GOT3 (cell line): ENCODE measurements around the gene AGL.
A peak's percentile ranks its signal among the peaks of the same experiment; 100 is the strongest.
"Not testable (repeated sequence)": the region's sequence is repeated elsewhere in the genome, so short reads cannot be mapped to it uniquely, and the experiment has no call there.

Experiments
- DNase-seq: peaks from one replicate; lab custom pipeline; 2025; ENCODE audit warnings: mixed read lengths; lab: John Stamatoyannopoulos, UW

The AGL gene

DNA sequence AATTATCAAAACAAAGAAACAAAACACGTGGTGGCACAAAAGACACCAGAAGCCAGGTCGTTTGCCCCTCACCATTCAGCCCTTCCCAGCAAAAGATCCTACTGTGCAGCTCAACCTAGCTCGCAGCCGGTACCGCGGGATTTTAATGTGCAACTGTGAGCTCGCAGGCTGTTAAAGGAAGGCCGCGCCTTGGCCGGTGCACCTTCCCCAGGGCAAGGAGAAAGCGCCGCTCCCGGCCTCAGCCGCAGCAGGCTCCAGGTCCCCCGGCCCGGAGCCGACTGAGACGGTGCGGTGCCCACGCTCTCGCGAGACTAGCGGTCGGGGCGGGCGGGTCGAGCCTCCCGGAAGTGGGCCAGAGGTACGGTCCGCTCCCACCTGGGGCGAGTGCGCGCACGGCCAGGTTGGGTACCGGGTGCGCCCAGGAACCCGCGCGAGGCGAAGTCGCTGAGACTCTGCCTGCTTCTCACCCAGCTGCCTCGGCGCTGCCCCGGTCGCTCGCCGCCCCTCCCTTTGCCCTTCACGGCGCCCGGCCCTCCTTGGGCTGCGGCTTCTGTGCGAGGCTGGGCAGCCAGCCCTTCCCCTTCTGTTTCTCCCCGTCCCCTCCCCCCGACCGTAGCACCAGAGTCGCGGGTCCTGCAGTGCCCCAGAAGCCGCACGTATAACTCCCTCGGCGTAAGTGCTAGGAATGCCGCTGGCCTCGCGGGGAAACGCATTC, at the start of gene AGL:
Gene AGL, plus strand, starts transcription at position 618 of the 715 bp plus-strand sequence. CDS start 682 bp downstream, outside the sequence.
- DNase-seq, result peak; percentile 9

GRCh38 chr1:99801584-99801983, 48.6 kb upstream of the AGL start:
- no peak for DNase-seq

DNA sequence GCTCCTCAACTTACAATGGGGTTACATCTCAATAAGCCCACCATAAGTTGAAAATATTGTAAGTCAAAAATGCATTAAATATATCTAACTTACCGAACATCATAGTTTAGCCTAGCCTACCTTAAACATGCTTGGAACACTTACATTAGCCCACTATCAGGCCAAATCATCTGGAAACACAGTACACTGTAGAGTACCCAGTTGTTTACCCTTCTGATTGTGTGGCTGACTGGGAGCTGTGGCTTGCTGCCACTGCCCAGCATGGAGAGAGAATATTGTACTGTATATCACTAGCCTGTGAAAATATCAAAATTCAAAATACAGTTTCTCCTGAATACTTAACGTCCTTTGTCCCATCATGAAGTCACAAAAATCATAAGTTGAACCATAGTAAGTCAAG, 43.3 kb upstream of the AGL start:
- DNase-seq, result no peak

DNA sequence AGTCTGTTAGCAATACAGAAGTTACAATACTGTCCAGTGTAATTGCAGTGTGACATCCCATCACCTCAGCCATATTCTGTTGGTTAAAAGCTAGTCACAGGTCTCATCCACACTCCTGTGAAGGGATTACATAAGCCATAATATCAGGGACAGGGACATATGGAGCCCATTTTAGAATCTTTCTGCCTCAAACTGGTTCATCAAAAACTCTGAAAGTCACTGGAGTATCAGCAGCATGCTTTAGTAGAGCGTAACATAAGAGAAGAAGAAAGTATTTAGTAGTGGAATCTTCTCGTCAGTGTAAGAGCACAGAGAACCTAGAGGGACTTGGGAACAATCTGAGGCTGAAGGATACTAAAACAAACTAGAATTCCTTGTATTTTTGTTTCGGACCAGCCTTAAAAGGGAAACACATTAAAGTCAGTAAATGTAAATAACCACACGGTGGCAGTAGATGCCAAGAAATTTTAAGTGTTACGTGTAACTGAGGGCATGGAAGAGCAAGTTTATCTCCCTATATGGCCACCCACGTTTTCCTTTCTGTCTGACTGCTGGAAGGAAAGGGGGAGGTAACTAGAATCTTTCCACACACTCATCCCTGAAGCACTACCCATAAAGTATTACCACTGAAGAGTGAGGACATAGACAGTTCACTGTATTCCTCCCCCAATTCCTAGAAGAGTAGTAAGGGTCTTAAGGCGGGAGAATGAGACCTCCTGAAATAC, 41.6 kb upstream of the AGL start:
- no peak for DNase-seq

DNA sequence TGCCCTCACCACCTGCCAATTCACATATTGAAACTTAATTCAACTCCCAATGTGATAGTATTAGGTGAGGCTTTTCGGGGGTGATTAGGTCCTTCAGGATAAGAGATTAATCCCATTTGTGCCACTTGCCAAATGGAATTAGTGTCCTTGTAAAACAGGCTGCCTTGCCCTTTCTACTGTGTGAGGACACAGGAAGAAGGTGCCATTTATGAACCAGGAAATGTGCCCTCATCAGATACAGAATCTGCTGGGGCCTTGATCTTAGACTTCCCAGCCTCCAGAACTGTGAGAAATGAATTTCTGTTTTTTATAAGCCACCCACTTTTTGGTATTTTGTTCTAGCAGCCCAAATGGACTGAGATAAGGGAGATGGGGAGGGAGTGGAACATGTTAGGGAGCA, 39.1 kb upstream of the AGL start:
- DNase-seq, result no peak

- no peak for DNase-seq
These were observed 38.4 kb upstream of the AGL start for GRCh38 chr1:99811747-99812146.

- DNase-seq, result no peak
These were observed 35.7 kb upstream of the AGL start for GRCh38 chr1:99814373-99814900.

DNA sequence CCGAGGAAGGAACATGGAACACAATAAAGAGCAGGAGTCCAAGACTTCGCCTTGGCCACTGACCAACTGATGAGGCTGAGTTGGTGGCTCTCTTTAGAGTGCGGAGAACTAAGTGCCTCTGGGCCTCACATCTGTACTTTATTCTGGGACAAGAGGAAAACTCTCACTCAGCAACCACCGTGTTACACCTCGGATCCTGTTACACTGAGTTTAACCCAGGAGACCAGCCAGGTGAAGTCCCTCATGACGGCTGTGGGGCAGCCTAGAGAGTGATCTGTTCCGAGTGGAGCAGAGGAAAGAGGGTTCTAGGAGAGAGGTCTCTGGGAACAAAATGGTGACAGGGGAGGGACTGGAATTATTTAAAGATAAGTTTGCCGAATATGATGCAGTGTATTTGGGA, 33.5 kb upstream of the AGL start:
- no peak for DNase-seq

DNA sequence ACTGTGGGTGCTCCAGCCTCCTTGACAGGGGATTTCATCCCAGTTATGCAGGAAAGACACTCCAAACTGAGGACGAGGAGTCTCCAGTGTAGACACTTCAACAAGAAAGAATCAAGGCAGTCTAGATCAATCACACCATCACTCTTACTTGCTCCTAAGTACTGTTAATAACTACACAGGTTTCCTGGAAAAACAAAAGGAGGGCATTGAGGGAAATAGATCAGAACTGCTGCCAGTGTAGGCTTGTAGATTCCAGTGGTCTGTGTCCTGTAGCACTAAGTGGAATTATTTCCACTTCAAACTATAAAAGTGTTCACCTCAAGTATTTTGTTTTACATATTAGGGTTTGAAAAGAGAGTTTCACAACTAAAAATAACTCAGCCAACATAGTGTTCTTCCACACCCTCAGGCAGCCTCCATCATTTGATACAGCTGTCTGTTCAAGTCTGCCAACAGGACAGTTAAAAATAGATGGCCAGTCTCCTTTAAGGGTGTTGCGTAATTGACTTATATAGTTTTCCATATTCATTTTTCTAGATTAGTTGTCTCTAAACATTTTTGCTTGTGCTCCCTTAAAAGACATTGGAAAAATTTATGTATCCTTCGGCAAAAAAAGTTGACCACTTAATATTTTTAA, 32.0 kb upstream of the AGL start:
- no peak for DNase-seq

DNA sequence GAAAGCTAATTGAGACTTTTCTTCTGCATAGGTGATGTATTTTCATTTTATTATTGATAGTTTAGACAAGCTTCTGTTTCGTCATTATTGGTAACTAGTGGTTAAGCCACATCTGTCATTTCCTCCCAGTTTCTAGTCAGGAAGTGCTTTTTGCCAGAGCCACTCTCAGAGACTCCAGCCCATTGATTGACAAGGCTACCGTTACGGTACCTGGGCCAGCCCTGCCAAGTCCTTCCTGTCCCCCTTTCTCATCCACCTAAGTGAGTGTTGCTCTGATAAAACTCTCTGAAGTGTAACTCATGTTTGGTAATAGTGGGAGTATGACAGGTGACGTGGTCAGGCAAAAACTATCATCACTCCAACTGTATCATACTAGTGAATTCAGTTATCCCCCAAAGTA, 29.6 kb upstream of the AGL start:
- no peak for DNase-seq

DNA sequence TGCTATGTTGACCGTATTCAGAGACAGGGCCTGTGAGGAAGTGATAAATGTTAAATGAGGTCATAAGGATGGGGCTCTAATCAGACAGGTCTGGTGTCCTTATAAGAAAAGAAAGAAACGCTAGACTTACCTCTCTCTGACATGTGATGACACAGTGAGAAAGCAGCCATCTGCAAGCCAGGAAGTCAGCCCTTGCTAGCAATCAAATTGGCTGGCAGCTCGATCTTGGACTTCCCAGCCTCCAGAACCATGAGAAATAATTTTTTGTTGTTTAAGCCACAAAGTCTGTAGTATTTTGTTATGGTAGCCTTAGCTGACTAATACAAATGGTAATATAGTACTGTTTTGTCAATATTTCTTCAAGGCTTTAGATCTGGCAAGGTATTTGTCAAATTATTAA, 25.1 kb upstream of the AGL start:
- no peak for DNase-seq

GRCh38 chr1:99825702-99826101, 24.5 kb upstream of the AGL start:
- no peak for DNase-seq

DNA sequence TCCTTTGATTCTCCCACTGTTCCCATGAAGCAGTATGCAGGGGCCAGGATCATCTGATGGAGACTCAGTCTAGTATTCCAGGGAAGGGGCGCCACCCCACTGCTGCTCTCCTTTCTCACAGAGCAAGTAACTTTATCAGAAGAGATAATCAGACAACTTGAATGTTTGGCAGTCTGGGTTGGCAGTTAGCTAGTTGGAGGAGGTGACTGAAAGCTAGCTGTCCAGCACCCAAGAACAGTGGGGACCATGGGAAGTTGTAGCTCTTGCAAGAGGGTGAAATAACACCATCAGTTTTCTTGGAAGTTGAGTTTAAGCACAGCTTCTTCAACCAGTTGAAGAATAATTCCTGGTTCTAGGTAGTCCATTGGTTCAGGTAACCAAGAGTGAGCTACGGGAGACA, 22.2 kb upstream of the AGL start:
- DNase-seq, result no peak

DNA sequence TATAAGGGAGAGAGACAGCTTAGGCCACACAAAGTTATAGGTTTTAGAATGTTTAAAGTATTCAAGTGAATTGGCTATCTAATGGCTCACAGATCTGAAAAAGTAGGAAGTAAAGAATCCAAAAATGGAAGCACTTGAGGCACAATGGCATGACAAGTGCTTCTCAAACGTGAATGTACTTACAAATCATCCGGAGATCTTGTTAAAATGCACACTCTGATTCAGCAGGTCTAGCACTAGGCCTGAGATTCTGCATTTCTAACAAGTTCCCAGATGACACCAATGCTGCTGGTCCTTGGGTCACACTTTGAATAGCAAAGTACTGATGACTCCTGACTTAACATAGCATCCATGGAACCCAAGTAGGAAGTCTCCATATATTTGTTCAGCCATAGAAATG, 20.9 kb upstream of the AGL start:
- no peak for DNase-seq

- DNase-seq, result not testable (repeated sequence)
These were observed 16.2 kb upstream of the AGL start for GRCh38 chr1:99833911-99834310.

DNA sequence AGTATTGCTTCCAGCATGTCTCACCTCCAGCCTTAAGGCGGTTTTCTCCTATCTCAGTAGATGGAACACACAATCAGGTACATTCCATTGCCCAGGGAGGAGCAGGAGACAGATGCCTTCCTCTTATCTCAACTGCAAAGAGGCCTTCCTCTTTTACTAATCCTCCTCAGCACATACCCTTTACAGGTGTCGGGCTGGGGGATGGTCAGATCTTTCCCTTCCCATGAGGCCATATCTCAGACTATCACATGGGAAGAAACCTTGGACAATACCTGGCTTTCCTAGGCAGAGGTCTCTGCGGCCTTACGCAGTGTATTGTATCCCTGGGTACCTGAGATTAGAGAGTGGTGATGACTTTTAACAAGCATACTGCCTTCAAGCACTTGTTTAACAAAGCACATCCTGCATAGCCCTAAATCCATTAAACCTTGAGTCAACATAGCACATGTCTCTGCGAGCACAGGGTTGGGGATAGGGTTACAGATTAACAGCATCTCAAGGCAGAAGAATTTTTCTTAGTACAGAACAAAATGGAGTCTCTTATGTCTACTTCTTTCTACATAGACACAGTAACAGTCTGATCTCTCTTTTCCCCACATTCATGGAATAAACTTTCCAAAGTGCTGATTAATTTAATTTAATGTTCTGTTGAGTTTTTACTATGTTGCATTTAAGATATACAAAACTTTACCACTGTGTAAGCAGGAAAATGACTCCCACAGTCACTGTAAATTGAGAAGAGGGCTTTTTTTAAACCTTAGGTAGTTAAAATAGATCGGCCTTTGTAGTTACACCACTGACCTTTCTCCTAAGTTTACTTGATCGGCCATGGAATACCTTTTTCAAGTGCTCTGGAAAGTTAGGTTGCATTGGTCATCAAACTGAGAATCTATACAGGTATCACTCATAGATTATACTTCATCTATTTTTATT, 13.7 kb upstream of the AGL start:
- not testable (repeated sequence) for DNase-seq

- DNase-seq, result not testable (repeated sequence)
These were observed 9.8 kb upstream of the AGL start for GRCh38 chr1:99840353-99840752.

DNA sequence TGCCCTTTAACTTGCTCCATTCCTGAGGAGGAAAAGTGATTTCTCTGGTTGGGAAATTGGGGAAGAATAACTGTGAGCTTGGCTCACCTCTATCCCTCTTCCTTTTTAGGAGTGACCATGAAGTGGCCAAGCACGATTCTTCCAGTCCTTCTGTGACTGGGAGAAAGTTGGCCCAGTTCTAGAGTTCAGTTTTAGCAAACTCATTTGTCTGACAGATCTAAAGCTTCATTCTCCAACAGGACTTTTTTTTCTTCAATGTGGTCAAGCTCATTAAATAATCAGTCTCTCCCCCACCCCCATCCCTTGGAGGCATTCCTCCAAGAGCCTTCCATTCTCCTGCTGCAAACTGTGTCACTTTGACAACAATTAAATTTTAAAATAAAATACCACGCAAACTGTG, 6.4 kb upstream of the AGL start:
- DNase-seq, result no peak

- not testable (repeated sequence) for DNase-seq
These were observed 5.0 kb upstream of the AGL start for GRCh38 chr1:99845201-99845600.

DNA sequence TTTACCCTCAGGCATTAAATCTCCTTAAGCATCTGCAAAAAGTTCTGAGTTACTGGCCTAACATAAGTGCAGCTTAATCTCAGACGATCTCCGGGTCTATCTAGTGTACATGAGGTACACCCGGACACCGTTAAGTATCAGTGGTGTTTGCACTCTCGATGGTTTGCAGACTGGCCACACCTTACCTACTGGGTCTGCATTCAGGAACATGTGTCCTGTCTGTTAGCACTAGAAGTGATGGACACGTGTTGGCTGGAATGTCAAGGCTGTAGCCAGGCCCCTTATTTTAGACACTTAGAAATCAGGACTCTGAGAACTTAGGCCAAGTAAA, 783 bp upstream of the AGL start:
- no peak for DNase-seq

DNA sequence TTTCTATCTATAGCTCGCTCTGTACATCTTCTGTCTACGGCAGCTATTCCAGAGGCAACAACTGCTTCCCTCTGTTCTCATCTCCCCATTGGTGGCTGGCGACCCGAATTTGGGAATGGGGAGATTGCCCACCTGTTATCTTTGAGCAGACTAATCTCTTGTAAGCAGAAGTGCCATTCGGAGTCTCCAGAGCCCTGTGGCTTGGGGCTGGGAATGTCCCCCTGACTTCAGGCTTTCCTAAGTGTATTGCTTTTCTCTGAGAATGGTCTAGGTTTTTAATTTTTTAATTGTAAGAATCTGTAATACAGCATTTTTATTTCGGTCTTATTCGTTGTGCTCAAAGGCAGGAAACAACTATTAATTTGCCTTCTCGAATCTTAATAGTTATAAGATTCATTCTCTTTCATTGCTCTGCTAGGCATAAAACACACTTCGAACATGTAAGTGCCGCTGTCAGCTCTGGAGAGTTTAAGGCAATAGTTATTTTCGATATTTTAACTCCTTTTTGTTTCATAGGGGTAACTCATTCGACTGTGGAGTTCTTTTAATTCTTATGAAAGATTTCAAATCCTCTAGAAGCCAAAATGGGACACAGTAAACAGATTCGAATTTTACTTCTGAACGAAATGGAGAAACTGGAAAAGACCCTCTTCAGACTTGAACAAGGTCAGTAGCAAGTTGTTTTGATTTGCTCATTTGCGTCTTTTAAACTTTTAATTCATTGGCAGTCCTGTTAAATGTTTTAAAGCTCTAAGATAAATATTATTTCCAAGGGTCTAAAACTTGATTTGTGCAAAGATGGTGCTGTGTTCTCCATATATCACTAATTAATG, 514 bp downstream of the AGL start:
- no peak for DNase-seq
